Right lobe of liver (tissue), 4 donors: ENCODE results near the gene PHKG1.

ENCODE experiments used
- CTCF ChIP-seq, 4 donors: fragments of 200-600 bp in 3 of 4; fragments of 450-650 bp in 1 of 4; IDR thresholded peaks; one replicate each; pipeline versions ENCODE4 v1.5.1 to v1.8.0; 2016 to 2022; ENCODE audit warnings: antibody characterized with exemption in 4 of 4, mild to moderate bottlenecking in 2 of 4
- POLR2A ChIP-seq: fragments of 450-650 bp; IDR thresholded peaks from one replicate; pipeline ENCODE4 v1.6.1; 2017; ENCODE audit warnings: antibody characterized with exemption, mild to moderate bottlenecking
- donor health status: DM: no; HTN: no; CAD: no.
- donor health status: DM: no; HTN: no; CAD: no.
- donor health status: DM: no; HTN: yes; CAD: no.

- TF ChIP-seq CTCF (IDR thresholded peaks at IDR 0.05) (peak; percentile 46 to 82 (median 79)), POLR2A (no peak)
Measured at GRCh38 chr7:56092789-56093531, at the start of gene PHKG1.
